ENCODE measurements around the gene ARHGEF2. TPM values are rescaled to one million over a fixed set of nuclear protein-coding genes. Genes with fewer than 3 reads are reported as not detected.

ARHGEF2 gene
- total RNA-seq, 1 donor from 2014 or later = 199 TPM

- Mint-ChIP-seq H3K27ac (ENCODE audit: unreplicated experiment) (peak overlapping the region; percentile 96), H3K4me1 (ENCODE audit: unreplicated experiment) (peaks cover 55% of the 10 kb centered on the region)
- TF ChIP-seq CTCF (IDR thresholded peaks at IDR 0.05) = no peak
These were observed 36.4 kb downstream of the ARHGEF2 start for GRCh38 chr1:155941845-155942531.

DNA sequence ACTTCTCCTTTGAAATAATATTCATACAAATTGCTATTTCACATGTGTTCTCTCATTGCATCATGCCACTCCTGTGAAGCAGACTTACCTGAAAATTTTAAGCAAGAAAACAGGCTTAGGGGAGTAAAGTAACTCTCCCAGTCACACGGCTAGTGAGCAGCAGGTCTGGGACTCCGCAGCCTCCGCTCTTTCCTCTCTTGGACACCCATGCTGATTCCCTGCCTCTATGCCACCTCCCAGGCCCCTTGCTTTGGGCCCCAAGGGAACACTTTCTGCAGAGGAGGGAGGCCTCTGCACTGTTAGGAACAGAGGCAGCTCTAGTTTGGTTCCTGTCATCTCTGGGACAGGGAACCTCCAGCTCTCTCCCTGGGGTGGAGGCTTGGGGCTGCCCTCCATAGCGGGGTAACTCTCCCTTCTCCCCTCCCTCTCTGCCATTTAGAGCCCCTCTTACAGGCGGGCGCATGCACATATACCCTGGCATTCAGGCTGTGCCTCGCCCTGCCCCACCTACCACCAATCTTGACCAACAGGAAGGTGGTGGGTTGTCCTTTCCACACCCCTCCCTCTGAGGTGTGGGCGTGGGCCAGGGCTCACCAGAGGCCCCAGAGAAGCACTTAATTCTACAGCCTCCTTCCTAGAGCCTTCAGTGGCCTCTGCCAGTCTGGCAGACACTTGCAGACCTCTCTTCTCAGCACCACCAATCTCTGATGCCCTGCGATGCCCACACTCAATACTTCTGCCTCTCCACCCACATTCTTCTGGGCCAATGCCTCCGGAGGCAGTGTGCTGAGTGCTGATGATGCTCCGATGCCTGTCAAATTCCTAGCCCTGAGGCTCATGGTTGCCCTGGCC lies 37.1 kb downstream of the ARHGEF2 start, which contains the start of gene RXFP4:
Gene RXFP4, plus strand, starts transcription at position 646 of the 852 bp plus-strand sequence. Its CDS starts 72 bp downstream, at position 718.
- Mint-ChIP-seq H3K4me3 (ENCODE audit: unreplicated experiment) (peak within 1 kb of the TSS; percentile 1), H3K27me3 (ENCODE audit: unreplicated experiment) (no peaks in the 10 kb centered on the region), H3K9me3 (ENCODE audit: unreplicated experiment) (no peaks in the 10 kb centered on the region), H3K4me1 (ENCODE audit: unreplicated experiment) (peaks cover 55% of the 10 kb centered on the region), H3K27ac (ENCODE audit: unreplicated experiment) (peak within 1 kb of the TSS; percentile 96), H3K36me3 (ENCODE audit: unreplicated experiment) (peaks cover 3% of the 10 kb centered on the region)
- no peak for TF ChIP-seq CTCF (IDR thresholded peaks at IDR 0.05)
- no peak for DNase-seq (ENCODE audit: extremely low spot score, unreplicated experiment)

More at GRCh38 chr1:155941845-155942531, 36.4 kb downstream of the ARHGEF2 start:
- H3K27me3 Mint-ChIP-seq (ENCODE audit: unreplicated experiment) = no peaks in the 10 kb centered on the region
- H3K4me3 Mint-ChIP-seq (ENCODE audit: unreplicated experiment) = no peak overlapping the region
- H3K9me3 Mint-ChIP-seq (ENCODE audit: unreplicated experiment) = no peaks in the 10 kb centered on the region
- H3K36me3 Mint-ChIP-seq (ENCODE audit: unreplicated experiment) = peaks cover 11% of the 10 kb centered on the region
- DNase-seq (ENCODE audit: extremely low spot score, unreplicated experiment) = no peak

- TF ChIP-seq CTCF (IDR thresholded peaks at IDR 0.05) = no peak
- Mint-ChIP-seq H3K9me3 (ENCODE audit: unreplicated experiment) (no peaks in the 10 kb centered on the region), H3K36me3 (ENCODE audit: unreplicated experiment) (no peaks in the 10 kb centered on the region), H3K4me1 (ENCODE audit: unreplicated experiment) (peaks cover 55% of the 10 kb centered on the region), H3K27me3 (ENCODE audit: unreplicated experiment) (no peaks in the 10 kb centered on the region), H3K27ac (ENCODE audit: unreplicated experiment) (peak overlapping the region; percentile 96), H3K4me3 (ENCODE audit: unreplicated experiment) (peak overlapping the region; percentile 1)
- DNase-seq (ENCODE audit: extremely low spot score, unreplicated experiment) = no peak
These were observed 37.8 kb downstream of the ARHGEF2 start for GRCh38 chr1:155940482-155940992.

GRCh38 chr1:155938220-155938627 lies 40.1 kb downstream of the ARHGEF2 start:
- no peaks in the 10 kb centered on the region for H3K36me3 Mint-ChIP-seq (ENCODE audit: unreplicated experiment)
- H3K27me3 Mint-ChIP-seq (ENCODE audit: unreplicated experiment) = no peaks in the 10 kb centered on the region
- H3K4me3 Mint-ChIP-seq (ENCODE audit: unreplicated experiment) = no peak overlapping the region
- no peaks in the 10 kb centered on the region for H3K9me3 Mint-ChIP-seq (ENCODE audit: unreplicated experiment)
- DNase-seq (ENCODE audit: extremely low spot score, unreplicated experiment) = no peak
- TF ChIP-seq CTCF (IDR thresholded peaks at IDR 0.05) = peak; percentile 81
- H3K27ac Mint-ChIP-seq (ENCODE audit: unreplicated experiment) = peak overlapping the region; percentile 83
- H3K4me1 Mint-ChIP-seq (ENCODE audit: unreplicated experiment) = peaks cover 48% of the 10 kb centered on the region

Data from osteocyte (in vitro differentiated cells).